Astrocyte of the spinal cord (primary cell): ENCODE results near the gene ABCC1.
"Not testable (repeated sequence)": the region's sequence is repeated elsewhere in the genome, so short reads cannot be mapped to it uniquely, and the experiment has no call there.

ENCODE experiments used
- DNase-seq: peaks from one replicate; pipeline ENCODE4 v3.0.0; 2011; ENCODE audit warnings: low read depth, low spot score
- H3K4me3 ChIP-seq: 2 replicates; pipeline ENCODE4 v1.5.1; 2011; ENCODE audit warnings: low read depth, mild to moderate bottlenecking, low read length, moderate library complexity
- in situ Hi-C: cut with HindIII; loops from 2 replicates; pipeline ENCODE4 v1.10.0; 2017; ENCODE audit warnings: low sequenced_read_pairs
- TF ChIP-seq, protein P1 (sequence below): IDR thresholded peaks from 2 replicates; pipeline ENCODE4 v1.5.1; 2012; ENCODE audit warnings: low read depth, mild to moderate bottlenecking, low read length, inconsistent platforms

ABCC1 gene

DNA sequence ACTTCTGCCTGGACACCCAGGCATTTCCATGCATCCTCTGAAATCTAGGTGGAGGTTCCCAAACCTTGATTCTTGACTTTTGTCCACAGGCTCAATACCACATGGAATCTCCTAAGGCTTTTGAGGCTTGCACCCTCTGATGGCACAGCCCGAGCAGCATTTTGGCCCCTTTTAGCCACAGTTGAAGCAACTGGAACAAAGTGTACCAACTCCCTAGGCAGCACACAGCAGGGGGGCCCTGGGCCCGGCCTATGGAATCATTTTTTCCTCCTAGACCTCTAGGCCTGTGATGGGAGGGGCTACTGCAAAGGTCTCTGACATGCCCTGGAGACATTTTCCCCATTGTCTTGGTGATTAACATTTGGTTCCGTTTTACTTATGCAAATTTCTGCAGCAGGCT is 32.0 kb downstream of the ABCC1 start:
- TF ChIP-seq, protein P1, sequence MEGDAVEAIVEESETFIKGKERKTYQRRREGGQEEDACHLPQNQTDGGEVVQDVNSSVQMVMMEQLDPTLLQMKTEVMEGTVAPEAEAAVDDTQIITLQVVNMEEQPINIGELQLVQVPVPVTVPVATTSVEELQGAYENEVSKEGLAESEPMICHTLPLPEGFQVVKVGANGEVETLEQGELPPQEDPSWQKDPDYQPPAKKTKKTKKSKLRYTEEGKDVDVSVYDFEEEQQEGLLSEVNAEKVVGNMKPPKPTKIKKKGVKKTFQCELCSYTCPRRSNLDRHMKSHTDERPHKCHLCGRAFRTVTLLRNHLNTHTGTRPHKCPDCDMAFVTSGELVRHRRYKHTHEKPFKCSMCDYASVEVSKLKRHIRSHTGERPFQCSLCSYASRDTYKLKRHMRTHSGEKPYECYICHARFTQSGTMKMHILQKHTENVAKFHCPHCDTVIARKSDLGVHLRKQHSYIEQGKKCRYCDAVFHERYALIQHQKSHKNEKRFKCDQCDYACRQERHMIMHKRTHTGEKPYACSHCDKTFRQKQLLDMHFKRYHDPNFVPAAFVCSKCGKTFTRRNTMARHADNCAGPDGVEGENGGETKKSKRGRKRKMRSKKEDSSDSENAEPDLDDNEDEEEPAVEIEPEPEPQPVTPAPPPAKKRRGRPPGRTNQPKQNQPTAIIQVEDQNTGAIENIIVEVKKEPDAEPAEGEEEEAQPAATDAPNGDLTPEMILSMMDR = no peak
- H3K4me3 ChIP-seq = no peak overlapping the region
- in situ Hi-C loops = loop anchor here (25.0 kb wide), 1 partner anchor 94 kb away; the partner anchor contains the start of gene CEP20
- no peak for DNase-seq

DNA sequence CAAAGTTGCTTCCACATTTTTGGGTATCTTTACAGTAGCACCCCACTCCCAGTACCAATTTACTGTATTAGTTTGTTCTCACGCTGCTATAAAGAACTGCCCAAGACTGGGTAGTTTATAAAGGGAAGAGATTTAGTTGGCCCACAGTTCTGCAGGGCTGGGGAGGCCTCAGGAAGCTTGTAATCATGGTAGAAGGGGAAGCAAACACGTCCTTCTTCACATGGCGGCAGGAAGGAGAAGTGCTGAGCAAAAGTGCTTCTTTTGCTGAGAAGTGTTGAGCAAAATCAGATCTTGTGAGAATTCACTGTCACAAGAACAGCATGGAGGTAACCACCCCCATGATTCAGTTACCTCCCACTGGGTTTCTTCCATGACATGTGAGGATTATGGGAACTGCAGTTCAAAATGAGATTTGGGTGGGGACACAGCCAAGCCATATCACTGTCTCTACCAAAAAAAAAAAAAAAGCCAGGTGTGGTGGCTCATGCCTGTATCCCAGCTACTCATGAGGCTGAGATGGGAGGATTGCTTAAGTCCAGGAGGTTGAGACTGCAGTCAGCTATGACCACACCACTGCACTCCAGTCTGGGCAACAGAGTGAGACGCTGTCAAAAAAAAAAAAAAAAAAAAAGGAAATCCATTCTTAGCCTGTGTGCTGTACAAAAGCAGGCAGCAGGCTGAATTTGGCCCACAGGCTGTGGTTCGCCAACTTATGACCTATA is 32.9 kb downstream of the ABCC1 start:
- in situ Hi-C loops = loop anchor here (25.0 kb wide), 1 partner anchor 95 kb away; the partner anchor contains the start of gene CEP20
- not testable (repeated sequence) for H3K4me3 ChIP-seq, DNase-seq

DNA sequence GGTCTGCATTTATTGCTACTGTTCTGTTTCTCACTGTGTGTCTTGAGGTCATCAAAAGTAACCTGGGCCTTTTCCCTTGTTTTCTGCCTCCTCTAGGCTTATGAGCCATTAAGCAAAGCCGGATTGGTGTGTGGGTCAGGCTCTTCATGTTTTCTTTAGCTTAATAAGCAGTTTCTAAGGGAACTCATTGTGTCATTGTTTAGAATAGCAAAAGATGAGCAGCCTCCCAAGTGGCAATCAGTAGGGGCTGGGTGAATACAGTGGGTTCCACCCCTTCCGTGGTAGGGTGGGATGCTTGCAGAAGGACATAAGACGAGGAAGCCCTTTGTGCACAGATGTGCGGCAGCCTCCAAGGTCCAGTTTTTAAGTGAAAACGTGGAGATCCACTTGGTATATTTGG is 34.5 kb downstream of the ABCC1 start:
- in situ Hi-C loops = loop anchor here (25.0 kb wide), 1 partner anchor 97 kb away; the partner anchor contains the start of gene CEP20
- H3K4me3 ChIP-seq = no peak overlapping the region
- TF ChIP-seq, protein P1 = no peak
- DNase-seq = peak; percentile 70

DNA sequence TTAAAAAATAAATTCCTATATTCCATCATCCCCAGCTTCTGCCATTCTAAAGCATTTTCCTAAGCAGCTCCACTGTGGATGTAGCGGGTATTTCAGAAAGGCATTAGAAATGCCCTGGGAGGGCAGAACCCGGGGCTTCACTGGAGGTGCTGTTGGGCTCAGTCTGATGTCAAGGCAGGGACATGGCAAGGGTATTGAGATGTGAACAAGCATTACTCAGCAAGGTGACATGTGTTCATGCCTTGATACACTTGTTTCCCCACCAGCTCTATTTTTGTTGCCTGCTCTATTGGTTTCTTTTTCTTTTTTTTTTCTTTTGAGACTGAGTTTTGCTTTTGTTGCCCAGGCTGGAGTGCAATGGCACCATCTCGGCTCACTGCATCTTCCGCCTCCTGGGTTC is 35.7 kb downstream of the ABCC1 start:
- in situ Hi-C loops = loop anchor here (25.0 kb wide), 1 partner anchor 98 kb away; the partner anchor contains the start of gene CEP20
- TF ChIP-seq, protein P1 = no peak
- no peak for DNase-seq
- H3K4me3 ChIP-seq = no peak overlapping the region

DNA sequence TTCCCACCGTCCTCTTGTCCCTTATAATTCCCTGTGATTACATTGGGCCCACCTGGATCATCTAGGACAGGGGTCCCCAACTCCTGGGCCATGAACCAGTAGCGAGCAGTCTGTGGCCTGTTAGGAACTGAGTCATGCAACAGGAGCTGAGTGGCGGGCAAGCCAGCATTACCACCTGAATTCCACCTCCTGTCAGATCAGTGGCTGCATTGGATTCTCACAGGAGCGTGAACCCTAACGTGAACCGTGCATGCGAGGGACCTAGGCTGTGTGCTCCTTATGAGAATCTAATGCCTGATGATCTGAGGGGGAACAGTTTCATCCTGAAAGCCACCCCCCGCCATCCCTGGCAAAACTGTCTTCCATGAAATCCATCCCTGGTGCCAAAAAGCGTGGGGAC is 36.8 kb downstream of the ABCC1 start:
- TF ChIP-seq, protein P1 = no peak
- in situ Hi-C loops = loop anchor here (25.0 kb wide), 1 partner anchor 99 kb away; the partner anchor contains the start of gene CEP20
- DNase-seq = no peak
- no peak overlapping the region for H3K4me3 ChIP-seq

DNA sequence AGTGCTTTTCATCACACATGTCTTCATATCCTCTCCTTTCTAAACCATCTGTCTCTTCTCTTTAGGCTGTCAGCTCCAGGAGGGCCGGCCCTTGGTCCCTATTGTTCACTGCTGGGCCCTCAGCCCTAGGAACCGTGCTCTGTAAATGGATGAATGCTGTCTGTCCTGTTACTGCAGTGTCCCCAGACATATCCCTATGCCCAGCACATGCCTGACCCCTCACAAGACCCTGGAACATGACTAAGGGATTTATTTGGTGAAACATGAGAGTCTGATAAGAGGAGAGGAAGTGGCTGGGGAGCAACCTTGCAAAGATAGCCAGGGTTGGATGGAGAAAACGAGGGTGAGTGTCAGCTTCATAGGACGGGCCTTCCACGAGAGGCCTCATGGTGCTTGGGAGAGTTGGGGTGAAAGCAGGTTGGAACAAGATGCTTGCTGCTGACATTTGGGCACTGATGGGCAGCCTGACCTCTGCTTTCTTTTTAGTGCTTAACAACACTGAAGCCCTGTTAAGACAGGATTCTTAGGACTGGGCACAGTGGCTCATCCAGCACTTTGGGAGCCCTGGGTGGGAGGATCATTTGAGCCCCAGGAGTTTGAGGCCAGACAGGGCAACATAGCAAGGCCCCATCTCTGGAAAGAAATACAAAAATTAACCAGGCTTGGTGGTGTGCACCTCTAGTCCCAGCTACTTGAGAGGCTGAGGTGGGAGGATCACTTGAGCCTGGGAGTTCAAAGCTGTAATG is 39.0 kb downstream of the ABCC1 start:
- H3K4me3 ChIP-seq = no peak overlapping the region
- TF ChIP-seq, protein P1 = no peak
- DNase-seq = no peak
- in situ Hi-C loops = loop anchor here (25.0 kb wide), 1 partner anchor 101 kb away; the partner anchor contains the start of gene CEP20
